Measurements from ENCODE around the gene TMEM163. TPM values are rescaled to one million over a fixed set of nuclear protein-coding genes. Genes with fewer than 3 reads are reported as not detected.

TMEM163 gene
- total RNA-seq, 2 experiments from 2014 or later = 0.08 to 0.10 TPM

DNA sequence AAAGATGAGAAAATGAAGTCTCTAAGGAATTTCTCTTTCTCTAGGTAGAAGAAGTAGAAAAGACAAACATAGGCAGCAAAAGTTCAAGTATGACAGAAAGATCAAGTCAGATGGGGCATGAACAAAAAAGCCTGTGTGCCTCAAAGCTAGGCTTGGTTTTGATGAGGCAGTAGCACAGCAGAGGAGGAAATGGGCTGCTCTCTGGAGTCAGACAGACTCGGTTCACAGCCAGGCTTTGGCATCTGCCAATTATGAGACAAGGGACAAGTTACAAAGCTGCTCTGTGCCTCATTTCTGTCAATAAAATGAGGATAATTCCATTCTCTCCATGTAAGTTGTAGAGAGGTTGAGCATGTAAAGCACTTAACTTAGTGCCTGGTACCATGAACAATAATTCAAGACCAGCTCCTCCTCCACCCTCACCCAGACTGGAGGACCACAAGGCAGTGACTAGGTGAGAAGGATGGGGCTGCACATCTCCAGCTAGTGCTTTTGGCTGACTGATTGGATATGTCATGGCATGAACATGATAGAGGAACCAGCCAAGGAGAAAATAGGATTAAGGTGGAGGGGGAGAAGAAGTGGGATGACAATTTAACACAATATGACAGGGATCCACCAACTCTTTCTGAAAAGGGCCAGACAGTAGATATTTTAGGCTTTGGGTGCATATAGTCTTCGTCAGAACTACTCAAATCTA lies 84.6 kb downstream of the TMEM163 start:
- ChIA-PET POLR2A (no interaction called here), CTCF (no interaction called here)

DNA sequence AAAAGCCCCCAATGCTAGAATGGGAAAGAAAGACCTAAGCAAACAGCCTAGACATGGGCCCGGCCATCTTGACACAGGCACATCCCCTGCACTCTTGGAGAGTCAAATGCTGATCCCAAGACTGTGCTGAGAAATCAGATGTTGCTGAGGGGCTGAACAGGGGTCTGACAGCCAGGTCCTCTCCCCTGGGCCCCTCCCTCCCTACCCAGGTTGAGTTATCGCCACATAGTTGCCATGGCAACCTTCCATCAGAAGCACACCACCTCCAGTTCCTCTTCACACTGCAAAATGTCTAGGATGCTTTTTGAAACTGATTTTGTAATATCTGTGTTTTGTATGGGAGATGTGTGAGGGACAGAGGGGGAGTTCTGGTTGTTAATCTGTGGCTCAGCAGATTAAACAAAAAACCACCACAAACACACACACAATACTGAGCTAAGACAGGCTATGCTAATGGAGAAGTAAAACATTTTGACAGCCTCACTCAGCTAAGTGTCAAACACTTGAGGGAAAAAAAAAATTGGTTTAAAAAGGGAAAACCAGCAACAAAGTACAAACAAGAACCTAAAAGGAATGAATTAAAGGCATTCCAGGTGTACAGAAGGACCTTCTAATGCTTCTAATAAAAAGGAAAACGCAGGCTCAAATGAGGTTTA lies 88.2 kb downstream of the TMEM163 start:
- ChIA-PET POLR2A (no interaction called here), CTCF (interaction anchor here (0.6 kb wide), 1 partner anchor 315 kb away, joined by 3 read pairs; no protein-coding TSS in a partner anchor)

DNA sequence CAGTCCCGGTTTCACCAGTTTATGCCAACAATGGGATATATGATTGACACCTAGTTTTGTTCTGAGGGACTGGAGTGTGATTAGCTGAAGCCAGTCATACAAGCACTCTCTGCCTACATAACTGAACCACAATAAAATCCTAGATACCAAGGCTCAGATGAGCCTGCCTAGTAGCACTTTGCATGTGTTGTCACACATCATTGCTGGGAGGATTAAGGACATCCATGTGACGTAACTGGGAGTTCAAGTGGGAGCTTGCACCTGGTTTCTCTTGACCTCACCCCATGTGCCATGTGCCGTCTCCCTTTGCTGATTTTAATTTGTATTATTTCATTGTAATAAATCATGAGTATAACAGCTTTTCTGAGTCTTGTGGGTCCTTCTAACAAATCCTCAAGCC lies 90.3 kb downstream of the TMEM163 start:
- CTCF ChIA-PET = no interaction called here

DNA sequence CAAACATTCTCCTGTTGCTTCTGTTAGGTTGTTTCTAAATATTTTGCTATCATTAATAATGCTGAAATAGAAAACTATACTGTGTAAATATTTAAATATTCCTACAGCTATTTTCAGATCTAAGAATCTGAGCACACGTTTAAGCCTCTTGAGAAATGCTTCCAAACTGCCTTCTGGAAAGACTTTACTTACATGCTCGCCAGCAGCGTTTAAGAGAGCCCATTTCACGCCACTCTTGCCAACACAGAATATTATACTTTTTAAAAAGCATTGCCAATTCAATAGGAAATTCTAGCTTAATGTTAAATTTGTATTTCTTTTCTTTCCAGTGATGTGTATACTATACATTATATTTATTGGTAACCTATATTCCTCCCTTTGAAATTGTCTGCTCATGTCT lies 92.0 kb downstream of the TMEM163 start:
- POLR2A ChIA-PET = no interaction called here
- CTCF ChIA-PET = no interaction called here

More for the DNA sequence above, 90.3 kb downstream of the TMEM163 start:
- POLR2A ChIA-PET = no interaction called here

DNA sequence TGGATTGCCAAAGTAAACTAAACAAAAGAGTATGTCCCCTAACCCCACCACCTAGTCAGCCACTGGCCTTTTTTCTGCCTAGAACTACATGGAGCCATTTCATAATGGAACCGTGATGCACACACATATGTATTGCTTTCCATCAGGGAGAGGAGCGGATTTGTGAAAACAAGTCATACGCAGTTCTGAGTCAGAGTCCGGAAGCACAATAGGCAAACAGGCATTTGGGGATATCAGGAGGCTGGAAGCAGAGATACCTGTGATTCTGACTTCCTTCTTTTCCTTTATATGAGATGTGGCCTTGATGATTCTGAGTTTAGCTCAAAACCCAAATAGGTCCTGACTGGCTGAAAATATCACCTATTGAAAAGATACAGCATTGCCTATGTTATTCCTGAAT lies 93.5 kb downstream of the TMEM163 start:
- POLR2A ChIA-PET = no interaction called here

DNA sequence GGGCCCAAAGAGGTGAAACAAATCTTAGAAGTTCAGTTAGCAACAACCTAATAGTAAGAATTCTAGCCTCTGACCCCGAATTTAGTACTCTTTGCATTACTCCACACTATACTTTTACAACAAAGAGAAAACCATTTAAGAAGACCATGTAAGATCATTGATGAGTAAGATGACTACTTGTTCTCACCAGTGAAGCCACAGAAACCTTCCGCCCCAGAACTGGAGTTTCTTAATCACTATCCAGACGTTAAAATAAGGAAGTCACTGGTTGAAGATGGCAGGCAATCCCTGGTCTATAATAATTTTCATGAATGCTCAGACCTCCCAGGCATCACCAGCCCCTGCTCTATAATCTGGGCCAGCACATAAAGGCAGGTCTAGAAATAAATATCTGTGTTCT lies 95.0 kb downstream of the TMEM163 start:
- POLR2A ChIA-PET = no interaction called here
- CTCF ChIA-PET = no interaction called here

More for the DNA sequence above, 93.5 kb downstream of the TMEM163 start:
- CTCF ChIA-PET = no interaction called here

DNA sequence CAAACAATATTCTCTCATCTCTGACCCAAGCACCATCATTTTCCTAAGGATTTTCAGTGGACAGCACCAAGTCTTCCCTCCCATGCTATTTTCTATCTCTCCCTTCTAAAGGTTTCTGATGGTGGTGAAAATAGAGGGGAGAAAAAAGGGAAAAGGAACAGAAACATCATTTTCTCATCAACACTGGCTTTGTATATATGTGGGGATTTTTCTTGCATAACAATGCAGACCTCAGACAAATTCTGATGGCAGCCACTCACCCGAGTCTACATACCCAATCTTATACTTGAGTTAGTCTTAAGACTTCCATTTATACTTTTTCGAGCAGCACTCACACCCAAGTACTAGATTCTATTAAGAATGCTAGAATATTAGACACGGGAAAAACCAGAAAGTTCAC lies 95.8 kb downstream of the TMEM163 start:
- ChIA-PET POLR2A (no interaction called here), CTCF (no interaction called here)

DNA sequence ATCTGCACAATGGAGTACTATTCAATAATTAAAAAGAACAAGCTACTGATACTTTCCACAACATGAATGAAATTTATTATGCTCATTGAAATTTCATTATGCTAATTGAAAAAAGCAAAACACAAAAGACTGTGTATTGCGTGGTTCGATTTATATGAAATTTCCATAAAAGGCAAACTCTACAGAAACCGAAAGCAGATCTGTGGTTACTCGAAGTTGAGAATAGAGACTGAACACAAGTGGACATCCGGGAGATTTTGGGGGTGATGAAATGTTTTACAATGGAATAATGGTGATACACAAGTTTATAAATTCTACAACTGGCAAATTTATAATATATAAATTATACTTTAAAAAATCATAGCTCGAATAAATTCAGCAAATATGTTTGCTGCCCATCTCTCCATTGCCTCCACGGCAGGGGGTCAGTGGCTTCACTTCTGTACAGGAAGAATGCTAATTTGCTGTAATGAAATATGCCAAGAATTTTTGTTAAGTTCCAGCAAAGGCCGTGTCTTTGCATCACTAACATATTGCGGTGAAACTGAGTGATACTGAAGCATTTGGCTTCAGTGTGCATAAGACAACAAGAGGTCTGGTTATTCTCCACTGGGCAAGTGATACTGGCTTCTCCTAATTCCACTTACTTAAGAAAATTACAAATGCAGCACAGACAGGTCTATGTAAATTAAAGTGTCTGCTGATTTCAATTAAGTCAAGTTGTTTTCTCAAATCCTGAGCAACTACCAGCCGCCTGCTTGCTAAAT lies 96.7 kb downstream of the TMEM163 start:
- ChIA-PET CTCF (no interaction called here), POLR2A (no interaction called here)

DNA sequence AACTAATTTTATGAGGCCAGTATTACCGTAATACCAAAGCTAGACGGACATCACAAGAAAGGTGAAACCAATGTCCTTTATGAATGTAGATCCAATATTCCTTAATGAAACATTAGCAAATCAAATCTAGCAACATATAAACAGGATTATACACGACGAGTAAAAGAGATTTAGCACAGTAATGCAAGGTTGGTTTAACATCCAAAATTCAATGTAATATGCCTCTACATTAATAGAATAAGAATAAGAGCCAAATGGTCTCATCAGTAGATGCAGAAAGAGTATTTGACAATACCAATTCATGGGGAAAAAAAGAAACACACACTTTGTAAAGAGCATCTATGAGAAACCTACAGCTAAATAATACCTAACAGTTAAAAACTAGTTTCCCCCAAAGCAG lies 99.5 kb downstream of the TMEM163 start:
- POLR2A ChIA-PET = no interaction called here
- CTCF ChIA-PET = no interaction called here

DNA sequence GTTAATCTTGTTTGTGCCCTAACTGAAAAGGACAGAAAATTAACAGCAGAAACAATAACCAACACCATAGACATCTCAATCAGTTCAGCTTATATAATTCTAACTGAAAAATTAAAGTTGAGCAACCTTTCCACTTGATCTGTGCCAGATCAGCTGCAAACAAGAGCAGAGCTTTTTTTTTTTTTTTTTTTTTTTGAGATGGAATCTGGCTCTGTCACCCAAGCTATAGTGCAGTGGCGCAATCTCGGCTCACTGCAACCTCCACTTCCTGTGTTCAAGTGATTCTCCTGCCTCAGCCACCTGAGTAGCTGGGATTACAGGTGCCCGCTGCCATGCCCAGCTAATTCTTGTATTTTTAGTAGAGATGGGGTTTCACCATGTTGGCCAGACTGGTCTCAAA lies 103.3 kb downstream of the TMEM163 start:
- CTCF ChIA-PET = interaction anchor here (0.6 kb wide), 2 partner anchors 165 to 233 kb away, joined by 3 read pairs; no protein-coding TSS in a partner anchor
- POLR2A ChIA-PET = interaction anchor here (0.6 kb wide), 1 partner anchor 437 kb away, joined by 4 read pairs; no protein-coding TSS in a partner anchor

DNA sequence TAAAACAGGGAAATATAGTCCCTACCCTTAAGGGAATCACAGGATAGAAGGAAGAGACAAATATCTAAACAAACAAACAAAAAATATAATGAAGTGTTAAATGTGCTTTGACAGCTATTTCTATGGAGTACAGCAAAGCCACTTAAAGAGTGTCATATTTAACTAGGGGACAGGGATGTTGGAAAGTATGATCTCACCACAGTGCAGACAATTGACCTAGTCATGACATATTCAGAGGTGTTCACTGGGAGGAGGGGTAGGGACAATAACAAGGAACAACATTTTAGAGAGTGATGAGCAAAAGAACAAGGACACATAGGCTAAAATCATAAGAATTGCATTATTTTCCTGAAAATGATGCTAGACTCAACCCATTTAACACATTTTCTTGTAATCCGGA lies 107.5 kb downstream of the TMEM163 start:
- CTCF ChIA-PET = no interaction called here
- POLR2A ChIA-PET = no interaction called here

DNA sequence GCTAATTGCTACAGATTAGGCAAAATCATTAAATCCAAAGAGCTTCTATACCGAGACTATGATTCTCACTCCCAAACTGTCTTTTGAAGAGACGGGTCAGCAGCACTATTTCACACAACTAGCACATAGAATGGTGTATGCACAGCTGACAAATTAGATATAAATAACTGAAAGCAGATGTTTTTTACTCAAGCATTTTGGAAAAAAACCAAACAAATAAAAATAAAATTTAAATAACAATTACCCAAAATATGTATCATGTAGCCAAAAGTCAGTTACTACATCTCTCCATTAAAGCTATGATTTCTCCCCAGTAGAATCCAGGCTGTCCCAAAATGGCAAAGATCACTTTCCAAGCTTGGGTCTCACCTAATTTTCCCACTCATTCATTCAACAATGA lies 107.9 kb downstream of the TMEM163 start:
- ChIA-PET CTCF (no interaction called here), POLR2A (no interaction called here)

DNA sequence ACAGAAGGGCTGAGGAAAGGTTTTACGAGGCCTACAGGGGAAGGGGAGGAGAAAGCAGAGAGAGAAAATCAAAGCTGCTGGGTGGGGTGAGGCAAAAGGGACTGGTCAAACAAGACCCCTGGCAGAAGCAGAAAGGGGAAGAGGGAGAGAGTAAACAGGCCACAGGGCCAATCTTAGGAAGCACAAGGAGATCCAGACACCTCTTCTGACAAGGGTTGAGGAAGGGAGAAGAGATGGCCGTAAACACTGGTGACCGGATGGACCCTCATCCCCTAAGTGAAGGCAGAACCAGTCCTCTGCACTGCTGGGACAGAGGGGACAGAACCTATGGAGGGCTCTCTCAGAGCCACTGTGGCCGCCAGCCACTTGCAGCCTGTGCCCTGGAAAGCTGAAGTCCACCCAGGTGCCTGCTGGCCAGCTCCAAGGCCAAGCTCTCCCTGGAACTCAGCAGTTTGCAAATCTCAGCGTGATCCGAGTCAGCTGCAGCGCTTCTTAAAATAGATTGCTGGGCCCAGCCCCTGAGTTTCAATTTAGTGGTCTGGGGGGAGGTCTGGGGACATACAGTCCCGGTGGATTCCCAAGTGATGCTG lies 108.8 kb downstream of the TMEM163 start:
- CTCF ChIA-PET = no interaction called here
- POLR2A ChIA-PET = no interaction called here

DNA sequence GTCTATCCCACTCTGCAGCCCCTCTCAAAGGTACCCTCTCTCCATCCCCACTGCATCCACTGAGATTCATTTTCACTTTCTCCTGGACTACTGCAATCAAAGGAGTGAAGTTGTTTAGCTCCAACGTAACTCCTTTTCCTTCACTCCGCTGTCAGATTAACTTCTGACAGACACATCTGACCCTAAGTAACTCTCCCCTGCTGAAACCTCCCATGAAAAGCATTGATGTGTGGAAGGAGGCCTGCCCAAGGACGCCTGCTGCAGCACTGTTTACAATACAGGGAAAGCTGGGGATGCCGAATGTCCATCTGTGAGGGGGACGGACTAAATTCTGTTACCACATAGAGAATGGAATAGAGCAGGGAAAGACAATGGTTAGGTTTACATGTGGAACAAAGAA lies 114.8 kb downstream of the TMEM163 start:
- ChIA-PET POLR2A (no interaction called here), CTCF (no interaction called here)

DNA sequence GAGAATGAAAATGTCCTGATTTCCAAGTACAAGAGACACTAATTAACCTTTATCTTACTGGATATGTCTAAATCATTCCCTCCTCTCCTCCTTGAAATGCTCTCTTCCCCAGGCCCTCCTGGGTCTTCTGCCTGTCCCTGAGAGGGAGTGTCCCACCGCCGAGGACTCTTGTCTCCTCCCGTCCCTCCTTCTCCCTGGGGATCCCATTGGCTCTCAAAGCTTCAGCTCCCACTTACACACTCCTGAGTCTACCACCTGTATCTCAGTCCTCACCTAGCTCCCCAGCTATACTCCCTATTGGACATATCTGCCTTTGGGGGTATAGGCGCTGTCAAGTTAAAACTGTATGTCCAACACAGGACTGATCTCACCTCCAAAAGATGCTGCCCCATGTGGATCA lies 116.1 kb downstream of the TMEM163 start:
- ChIA-PET POLR2A (no interaction called here), CTCF (no interaction called here)

DNA sequence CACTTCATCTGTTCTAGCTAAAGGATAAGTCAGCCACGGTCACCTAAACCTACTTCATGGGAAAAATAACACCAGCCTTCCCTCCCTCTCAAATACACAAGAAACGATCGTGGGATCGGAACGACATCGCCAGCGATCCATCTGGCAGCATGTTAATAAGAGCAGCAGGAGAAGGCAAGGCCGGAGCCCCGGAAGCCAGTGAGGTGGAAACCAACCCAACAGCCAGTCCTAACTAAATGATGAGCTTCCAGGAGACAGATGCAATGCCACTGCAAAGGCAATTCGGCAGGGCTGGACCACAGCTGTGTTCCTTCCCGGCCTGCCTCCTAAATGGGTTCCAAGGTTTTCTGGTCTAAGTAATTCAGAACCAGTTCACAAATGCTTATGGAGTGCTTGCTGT lies 117.5 kb downstream of the TMEM163 start:
- POLR2A ChIA-PET = no interaction called here

DNA sequence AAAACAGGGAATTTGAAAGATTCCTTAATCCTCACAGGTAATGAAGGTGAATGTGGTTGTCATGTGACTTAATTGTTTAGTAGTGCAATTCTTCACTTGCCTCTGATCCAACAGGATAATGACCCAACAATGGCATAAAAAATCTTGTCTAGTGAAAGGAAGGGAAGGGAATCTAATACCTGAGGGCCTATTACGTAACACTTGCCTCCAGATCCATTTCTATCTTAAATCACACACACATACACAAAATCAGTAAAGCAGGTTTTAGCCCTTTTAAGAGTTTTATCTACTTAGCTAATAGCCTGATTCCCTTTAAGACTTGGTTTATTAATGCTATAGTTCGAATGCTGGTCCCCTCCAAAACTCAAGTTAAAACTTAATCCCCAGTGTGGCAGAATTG lies 118.6 kb downstream of the TMEM163 start:
- ChIA-PET CTCF (no interaction called here), POLR2A (no interaction called here)

More for the DNA sequence above, 117.5 kb downstream of the TMEM163 start:
- CTCF ChIA-PET = no interaction called here

DNA sequence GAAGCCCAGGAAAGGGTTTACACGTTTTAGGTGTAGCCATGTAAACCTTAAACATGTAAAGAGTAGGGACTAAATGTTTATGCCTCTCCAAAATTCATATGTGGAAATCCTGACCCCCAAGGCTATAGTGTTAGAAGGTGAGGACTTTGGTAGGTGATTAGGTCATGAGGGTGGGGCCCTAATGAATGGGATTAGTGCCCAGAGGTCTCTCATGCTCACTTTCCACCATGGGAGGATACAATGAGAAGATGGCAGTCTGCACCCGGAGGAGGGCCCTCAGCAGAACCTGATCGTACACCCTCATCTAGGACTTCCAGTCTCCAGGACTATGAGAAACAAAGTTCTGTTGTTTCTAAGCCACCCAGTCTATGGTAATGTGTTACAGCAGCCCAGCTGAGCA lies 119.6 kb downstream of the TMEM163 start:
- POLR2A ChIA-PET = no interaction called here

DNA sequence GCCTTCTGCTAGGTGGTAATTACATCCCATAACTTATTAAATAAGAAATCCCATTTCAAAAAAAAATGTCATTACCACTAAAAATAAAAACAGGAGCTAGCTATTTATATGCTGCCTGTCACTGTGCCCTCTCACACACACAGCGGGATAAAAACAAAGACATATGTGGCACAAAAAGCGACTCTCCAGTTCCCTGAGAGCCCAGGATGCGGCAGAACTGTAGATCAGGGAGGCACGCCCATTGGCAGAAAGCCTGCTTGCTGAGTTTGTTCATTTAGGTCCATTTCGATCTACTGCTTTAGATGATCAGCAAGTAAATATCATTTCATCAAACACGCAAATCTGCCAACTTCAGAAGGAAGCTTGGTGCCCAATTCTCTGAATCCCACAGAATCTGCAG lies 124.4 kb downstream of the TMEM163 start:
- POLR2A ChIA-PET = no interaction called here

More for the DNA sequence above, 119.6 kb downstream of the TMEM163 start:
- CTCF ChIA-PET = no interaction called here

DNA sequence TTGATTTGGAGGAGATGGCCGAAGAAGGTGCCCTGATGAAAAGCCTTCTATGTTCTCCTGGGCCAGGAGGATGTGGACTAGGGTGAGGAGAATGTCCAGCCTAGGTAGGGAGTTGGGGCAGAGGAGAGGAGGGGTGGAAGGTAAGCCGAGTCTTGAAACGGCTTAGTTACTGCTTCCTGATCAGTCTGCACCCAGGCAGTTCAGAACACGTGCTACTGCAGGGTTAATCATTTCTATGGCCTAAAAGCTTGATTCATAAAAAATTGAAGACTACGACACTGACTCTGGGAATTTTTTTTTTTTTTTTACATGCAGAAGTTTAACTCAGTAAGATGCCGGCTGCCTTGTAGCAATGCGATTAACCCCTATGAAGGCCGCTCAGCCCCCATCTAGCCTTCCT lies 125.3 kb downstream of the TMEM163 start:
- ChIA-PET POLR2A (no interaction called here), CTCF (no interaction called here)

More for the DNA sequence above, 124.4 kb downstream of the TMEM163 start:
- CTCF ChIA-PET = no interaction called here

DNA sequence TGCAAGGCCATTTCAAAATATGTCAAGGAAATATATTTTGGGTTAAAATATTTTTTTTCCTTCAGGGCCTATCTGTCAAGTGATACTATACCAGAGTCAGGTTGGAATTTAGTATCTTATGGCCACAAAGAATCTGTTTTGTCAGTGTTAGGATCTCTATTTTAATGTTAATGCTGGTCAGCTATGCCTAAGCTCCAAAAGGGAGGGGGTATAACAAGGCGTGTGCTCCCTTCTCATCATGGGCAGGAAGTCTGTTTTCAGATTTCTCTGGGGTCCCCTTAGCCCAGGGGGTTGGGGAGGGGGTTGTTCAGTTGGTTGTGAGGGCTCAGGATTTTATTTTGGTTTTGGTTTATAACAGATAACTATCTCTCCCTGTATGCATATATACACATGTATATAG lies 126.4 kb downstream of the TMEM163 start:
- ChIA-PET CTCF (no interaction called here), POLR2A (no interaction called here)

All from activated CD8-positive, alpha-beta memory T cell treated with anti-CD3 and anti-CD28 coated beads for 36 hours (primary cell).